Lower leg skin (tissue), 4 donors: Measurements from ENCODE around the gene ZC3H18. TPM values are rescaled to one million over a fixed set of nuclear protein-coding genes. Genes with fewer than 3 reads are reported as not detected.

Experiments
- DNase-seq, 2 donors: peaks; one replicate each; pipeline ENCODE4 v3.0.0-alpha.2; 2019; ENCODE audit warnings: low spot score in 2 of 2
- H3K4me3 ChIP-seq: fragments of 200-600 bp; sonication (generic); 2 replicates; pipeline ENCODE4 v1.5.1; 2017; ENCODE audit warnings: mild to moderate bottlenecking, low read depth; ENCODE audit not compliant: poor library complexity, severe bottlenecking
- POLR2A ChIP-seq, 2 donors: fragments of 450-650 bp; IDR thresholded peaks; one replicate each; pipeline ENCODE4 v1.6.1; 2016 to 2017; ENCODE audit warnings: antibody characterized with exemption in 2 of 2, mild to moderate bottlenecking in 1 of 2, moderate library complexity in 1 of 2
- WGBS, 2 donors: methylation state at CpG; one replicate each; pipeline ENCODE4 v1.1.5; 2018; 5-methylcytosine and 5-hydroxymethylcytosine counted together
- intact Hi-C: fragments of 100-400 bp; cut with DNase I; formaldehyde crosslinking; loops from one replicate; pipeline ENCODE4 v1.15.0; 2023; ENCODE audit warnings: low total_unique reads
- total RNA-seq, 4 donors: library from RNA; depleted of rRNA; stranded (reverse); fragments of >200 nt; gene quantifications; one replicate each; pipeline ENCODE4 v1.1.0, GENCODE V29; 2016
- TF ChIP-seq, protein P1 (sequence below), 3 donors: fragments of 450-650 bp; IDR thresholded peaks; one replicate each; pipeline ENCODE4 v1.5.1; 2016; ENCODE audit warnings: antibody characterized with exemption in 3 of 3, mild to moderate bottlenecking in 3 of 3, moderate library complexity in 2 of 3

Gene ZC3H18
- total RNA-seq, 4 donors from 2014 or later, result 16.5 to 32.3 (median 18.5) TPM

DNA sequence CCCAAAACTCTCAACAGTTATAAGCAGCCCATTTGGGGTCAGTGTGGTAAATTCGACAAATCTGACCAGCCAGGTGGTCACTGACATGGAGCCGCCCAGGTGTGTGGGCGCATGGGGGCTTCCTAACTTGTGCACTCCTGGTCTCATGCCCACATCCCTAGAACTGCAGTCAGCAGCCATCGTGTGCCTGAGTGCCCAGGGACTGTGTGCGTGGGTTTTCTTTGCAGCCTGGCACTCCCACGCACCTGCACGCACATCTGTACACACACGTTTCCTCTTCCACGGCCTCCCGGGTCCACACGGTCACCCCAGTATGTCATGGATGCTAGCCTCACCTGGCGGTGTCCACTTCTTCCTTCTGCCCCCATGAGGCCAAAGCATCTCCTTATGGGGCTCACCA lies 38.9 kb upstream of the ZC3H18 start:
- intact Hi-C loops, result no loop called here
- H3K4me3 ChIP-seq, result no peak overlapping the region
- whole genome bisulfite sequencing, 2 donors, result 79 to 86% methylated on average over 12 of the region's 12 CpGs

DNA sequence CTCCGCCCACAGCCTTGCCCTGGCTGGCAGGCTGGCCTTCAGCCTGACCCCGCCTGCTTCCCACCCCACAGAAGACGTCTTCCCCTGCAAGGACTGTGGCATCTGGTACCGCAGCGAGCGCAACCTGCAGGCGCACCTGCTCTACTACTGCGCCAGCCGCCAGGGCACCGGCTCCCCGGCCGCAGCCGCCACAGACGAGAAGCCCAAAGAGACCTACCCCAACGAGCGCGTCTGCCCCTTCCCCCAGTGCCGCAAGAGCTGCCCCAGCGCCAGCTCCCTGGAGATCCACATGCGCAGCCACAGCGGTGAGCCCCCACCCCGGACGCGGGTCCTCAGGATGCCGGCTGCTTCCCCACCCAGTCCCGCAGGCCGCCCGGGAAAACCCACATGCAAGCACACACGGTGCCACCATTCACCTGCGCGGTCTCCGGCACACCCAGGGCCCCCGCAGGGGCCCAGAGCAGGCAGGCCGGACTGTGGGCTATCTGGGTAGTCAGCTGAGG lies 38.2 kb upstream of the ZC3H18 start:
- 89 to 90% methylated on average over 25 of the region's 34 CpGs for WGBS, 2 donors
- TF ChIP-seq POLR2A (IDR thresholded peaks at IDR 0.05), result no peak
- TF ChIP-seq, protein P1, sequence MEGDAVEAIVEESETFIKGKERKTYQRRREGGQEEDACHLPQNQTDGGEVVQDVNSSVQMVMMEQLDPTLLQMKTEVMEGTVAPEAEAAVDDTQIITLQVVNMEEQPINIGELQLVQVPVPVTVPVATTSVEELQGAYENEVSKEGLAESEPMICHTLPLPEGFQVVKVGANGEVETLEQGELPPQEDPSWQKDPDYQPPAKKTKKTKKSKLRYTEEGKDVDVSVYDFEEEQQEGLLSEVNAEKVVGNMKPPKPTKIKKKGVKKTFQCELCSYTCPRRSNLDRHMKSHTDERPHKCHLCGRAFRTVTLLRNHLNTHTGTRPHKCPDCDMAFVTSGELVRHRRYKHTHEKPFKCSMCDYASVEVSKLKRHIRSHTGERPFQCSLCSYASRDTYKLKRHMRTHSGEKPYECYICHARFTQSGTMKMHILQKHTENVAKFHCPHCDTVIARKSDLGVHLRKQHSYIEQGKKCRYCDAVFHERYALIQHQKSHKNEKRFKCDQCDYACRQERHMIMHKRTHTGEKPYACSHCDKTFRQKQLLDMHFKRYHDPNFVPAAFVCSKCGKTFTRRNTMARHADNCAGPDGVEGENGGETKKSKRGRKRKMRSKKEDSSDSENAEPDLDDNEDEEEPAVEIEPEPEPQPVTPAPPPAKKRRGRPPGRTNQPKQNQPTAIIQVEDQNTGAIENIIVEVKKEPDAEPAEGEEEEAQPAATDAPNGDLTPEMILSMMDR (IDR thresholded peaks at IDR 0.05), result no peak
- intact Hi-C loops, result no loop called here
- DNase-seq, result no peak
- no peak overlapping the region for H3K4me3 ChIP-seq

More for the DNA sequence above, 38.9 kb upstream of the ZC3H18 start:
- DNase-seq, result no peak
- TF ChIP-seq POLR2A (IDR thresholded peaks at IDR 0.05), result no peak
- TF ChIP-seq, protein P1 (IDR thresholded peaks at IDR 0.05), result no peak

DNA sequence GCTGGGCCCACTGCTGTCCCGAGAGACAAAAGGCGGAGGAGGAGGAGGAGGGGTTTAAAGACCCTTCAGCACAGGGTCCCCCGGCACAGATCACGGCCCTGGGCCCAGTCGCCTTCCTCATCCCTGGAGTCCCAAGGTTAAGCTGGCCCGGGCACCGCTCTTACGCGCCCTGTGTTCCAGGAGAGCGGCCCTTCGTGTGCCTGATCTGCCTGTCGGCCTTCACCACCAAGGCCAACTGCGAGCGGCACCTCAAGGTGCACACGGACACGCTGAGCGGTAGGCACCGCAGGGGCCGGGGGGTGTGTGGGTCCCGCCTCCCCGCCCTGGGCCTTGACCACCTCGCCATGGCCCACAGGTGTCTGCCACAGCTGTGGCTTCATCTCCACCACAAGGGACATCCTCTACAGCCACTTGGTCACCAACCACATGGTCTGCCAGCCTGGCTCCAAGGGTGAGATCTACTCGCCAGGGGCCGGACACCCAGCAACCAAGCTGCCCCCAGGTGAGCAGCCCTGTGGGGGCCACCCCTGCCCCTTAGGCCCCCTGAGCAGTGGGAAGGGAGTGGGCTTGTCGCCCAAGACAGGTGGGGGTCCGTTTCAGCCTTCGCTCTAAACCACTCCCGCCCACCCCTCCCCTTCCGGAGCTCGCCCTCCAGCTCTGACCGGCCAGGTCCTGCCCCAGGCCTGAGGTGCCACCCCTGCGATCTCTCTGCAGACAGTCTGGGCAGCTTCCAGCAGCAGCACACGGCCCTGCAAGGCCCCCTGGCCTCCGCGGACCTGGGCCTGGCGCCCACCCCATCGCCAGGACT lies 37.6 kb upstream of the ZC3H18 start:
- 82 to 92% methylated on average over 22 to 32 of the region's 37 CpGs for WGBS, 2 donors
- no peak for DNase-seq
- intact Hi-C loops, result no loop called here
- TF ChIP-seq, protein P1 (IDR thresholded peaks at IDR 0.05), result no peak
- no peak overlapping the region for H3K4me3 ChIP-seq

DNA sequence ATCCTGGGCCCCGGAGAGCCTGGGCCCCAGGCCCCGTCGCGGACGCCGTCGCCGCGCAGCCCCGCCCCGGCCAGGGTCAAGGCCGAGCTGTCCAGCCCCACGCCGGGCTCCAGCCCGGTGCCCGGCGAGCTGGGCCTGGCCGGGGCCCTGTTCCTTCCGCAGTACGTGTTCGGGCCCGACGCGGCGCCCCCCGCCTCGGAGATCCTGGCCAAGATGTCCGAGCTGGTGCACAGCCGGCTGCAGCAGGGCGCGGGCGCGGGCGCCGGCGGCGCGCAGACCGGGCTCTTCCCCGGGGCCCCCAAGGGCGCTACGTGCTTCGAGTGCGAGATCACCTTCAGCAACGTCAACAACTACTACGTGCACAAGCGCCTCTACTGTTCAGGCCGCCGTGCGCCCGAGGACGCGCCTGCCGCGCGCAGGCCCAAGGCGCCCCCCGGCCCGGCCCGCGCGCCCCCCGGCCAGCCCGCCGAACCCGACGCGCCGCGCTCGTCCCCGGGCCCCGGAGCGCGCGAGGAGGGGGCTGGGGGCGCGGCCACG lies 36.8 kb upstream of the ZC3H18 start:
- TF ChIP-seq, protein P1 (IDR thresholded peaks at IDR 0.05), result no peak
- TF ChIP-seq POLR2A (IDR thresholded peaks at IDR 0.05), result no peak
- no peak for DNase-seq
- WGBS, 2 donors, result 2% methylated on average over 29 of the region's 79 CpGs; no CpG with 5 or more reads in 1 of the 2 donors
- H3K4me3 ChIP-seq, result no peak overlapping the region
- intact Hi-C loops, result no loop called here

DNA sequence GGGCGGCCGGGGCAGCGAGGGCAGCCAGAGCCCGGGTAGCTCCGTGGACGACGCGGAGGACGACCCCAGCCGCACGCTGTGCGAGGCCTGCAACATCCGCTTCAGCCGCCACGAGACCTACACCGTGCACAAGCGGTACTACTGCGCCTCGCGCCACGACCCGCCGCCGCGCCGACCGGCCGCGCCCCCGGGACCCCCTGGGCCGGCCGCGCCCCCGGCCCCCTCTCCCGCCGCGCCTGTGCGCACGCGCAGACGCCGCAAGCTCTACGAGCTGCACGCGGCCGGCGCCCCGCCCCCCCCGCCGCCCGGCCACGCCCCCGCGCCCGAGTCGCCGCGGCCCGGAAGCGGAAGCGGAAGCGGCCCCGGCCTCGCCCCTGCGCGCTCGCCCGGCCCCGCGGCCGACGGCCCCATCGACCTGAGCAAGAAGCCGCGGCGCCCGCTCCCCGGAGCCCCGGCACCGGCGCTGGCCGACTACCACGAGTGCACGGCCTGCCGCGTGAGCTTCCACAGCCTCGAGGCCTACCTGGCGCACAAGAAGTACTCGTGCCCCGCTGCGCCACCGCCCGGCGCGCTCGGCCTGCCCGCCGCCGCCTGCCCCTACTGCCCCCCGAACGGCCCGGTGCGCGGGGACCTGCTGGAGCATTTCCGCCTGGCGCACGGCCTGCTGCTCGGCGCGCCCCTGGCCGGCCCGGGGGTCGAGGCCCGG lies 36.1 kb upstream of the ZC3H18 start:
- intact Hi-C loops, result no loop called here
- peak in 1 of 2 donors; percentile 93 for DNase-seq
- no peak for TF ChIP-seq POLR2A (IDR thresholded peaks at IDR 0.05)
- TF ChIP-seq, protein P1 (IDR thresholded peaks at IDR 0.05), result no peak

More for the DNA sequence above, 36.1 kb upstream of the ZC3H18 start:
- H3K4me3 ChIP-seq, result peak overlapping the region; percentile 53
- WGBS, 2 donors, result 1% methylated on average over 37 of the region's 114 CpGs; no CpG with 5 or more reads in 1 of the 2 donors
